Loucy (cell line): ENCODE measurements around the gene SRC.

Experiments used
- H2AFZ ChIP-seq: fragments of 200-600 bp; sonication (generic); 2 replicates; pipeline ENCODE4 v1.6.0; 2016; ENCODE audit warnings: antibody characterized with exemption, mild to moderate bottlenecking, low read length, moderate library complexity
- H3F3A ChIP-seq: fragments of 200-600 bp; 2 replicates; pipeline ENCODE4 v1.6.0; 2016; ENCODE audit warnings: antibody characterized with exemption, low read depth, mild to moderate bottlenecking
- H3K27me3 ChIP-seq: fragments of 200-600 bp; sonication (generic); 2 replicates; pipeline ENCODE4 v1.6.1; 2014; ENCODE audit warnings: low read length, mild to moderate bottlenecking; ENCODE audit not compliant: insufficient read depth, poor library complexity, severe bottlenecking
- H3K36me3 ChIP-seq: fragments of 200-600 bp; sonication (generic); 2 replicates; pipeline ENCODE4 v1.6.1; 2016; ENCODE audit warnings: low read length; ENCODE audit not compliant: insufficient read depth
- H3K4me1 ChIP-seq: fragments of 200-600 bp; sonication (generic); 2 replicates; pipeline ENCODE4 v1.5.1; 2014; ENCODE audit warnings: low read length, mild to moderate bottlenecking; ENCODE audit not compliant: insufficient read depth, poor library complexity, severe bottlenecking
- H3K4me2 ChIP-seq: fragments of 200-600 bp; sonication (generic); 2 replicates; pipeline ENCODE4 v1.6.0; 2014; ENCODE audit warnings: antibody characterized with exemption, low read length, low read depth, mild to moderate bottlenecking; ENCODE audit not compliant: poor library complexity, severe bottlenecking
- H3K4me3 ChIP-seq: fragments of 200-600 bp; sonication (generic); 2 replicates; pipeline ENCODE4 v1.5.1; 2014; ENCODE audit warnings: low read length, mild to moderate bottlenecking, mixed read lengths; ENCODE audit not compliant: poor library complexity, severe bottlenecking
- H3K79me2 ChIP-seq: fragments of 200-600 bp; sonication (generic); 2 replicates; pipeline ENCODE4 v1.6.1; 2014; ENCODE audit warnings: low read length; ENCODE audit not compliant: insufficient read depth
- H3K9ac ChIP-seq: fragments of 200-600 bp; sonication (generic); 2 replicates; pipeline ENCODE4 v1.6.0; 2014; ENCODE audit warnings: mild to moderate bottlenecking, low read depth, low read length, moderate library complexity; ENCODE audit not compliant: poor library complexity, severe bottlenecking
- H3K9me2 ChIP-seq: fragments of 200-600 bp; sonication (generic); replicated peaks from 2 replicates; pipeline ENCODE4 v1.6.1; 2016; ENCODE audit warnings: low read depth, low read length, mixed read lengths
- H3K9me3 ChIP-seq: fragments of 200-600 bp; sonication (generic); 2 replicates; pipeline ENCODE4 v1.6.1; 2014; ENCODE audit warnings: mild to moderate bottlenecking, antibody characterized with exemption, low read length, low read depth; ENCODE audit not compliant: insufficient read depth
- H4K20me1 ChIP-seq: fragments of 200-600 bp; sonication (generic); 2 replicates; pipeline ENCODE4 v1.6.0; 2014; ENCODE audit warnings: antibody characterized with exemption, low read length, mild to moderate bottlenecking; ENCODE audit not compliant: insufficient read depth, poor library complexity, severe bottlenecking
- CTCF ChIP-seq: fragments of 200-600 bp; sonication (generic); conservative IDR thresholded peaks from 2 replicates; pipeline ENCODE4 v1.5.1; 2014; ENCODE audit warnings: mild to moderate bottlenecking, antibody characterized with exemption, low read length
- EZH2phosphoT487 ChIP-seq: fragments of 200-600 bp; IDR thresholded peaks from 2 replicates; pipeline ENCODE4 v1.6.1; 2018; ENCODE audit warnings: antibody characterized with exemption, mild to moderate bottlenecking, moderate library complexity, borderline replicate concordance

Gene SRC

GRCh38 chr20:37431786-37432185 is 85.8 kb downstream of the SRC start:
- H3F3A ChIP-seq: no peaks in the 10 kb centered on the region
- H3K4me3 ChIP-seq: no peak overlapping the region
- no peak overlapping the region for H3K9ac ChIP-seq
- no peaks in the 10 kb centered on the region for H4K20me1 ChIP-seq
- no peaks in the 10 kb centered on the region for H3K27me3 ChIP-seq
- no peaks in the 10 kb centered on the region for H3K36me3 ChIP-seq
- no peaks in the 10 kb centered on the region for H3K9me3 ChIP-seq
- H3K9me2 ChIP-seq: no peaks in the 10 kb centered on the region
- no peaks in the 10 kb centered on the region for H3K4me1 ChIP-seq
- H3K79me2 ChIP-seq: no peaks in the 10 kb centered on the region
- no peak overlapping the region for H3K4me2 ChIP-seq
- no peak overlapping the region for H2AFZ ChIP-seq
- TF ChIP-seq CTCF: no peak
- TF ChIP-seq EZH2phosphoT487: no peak

GRCh38 chr20:37432606-37433005 is 86.7 kb downstream of the SRC start:
- no peaks in the 10 kb centered on the region for H3F3A ChIP-seq
- H3K4me3 ChIP-seq: no peak overlapping the region
- TF ChIP-seq CTCF (no peak), EZH2phosphoT487 (no peak)
- H3K9me2 ChIP-seq: no peaks in the 10 kb centered on the region
- H3K27me3 ChIP-seq: no peaks in the 10 kb centered on the region
- H3K9me3 ChIP-seq: no peaks in the 10 kb centered on the region
- H3K4me1 ChIP-seq: no peaks in the 10 kb centered on the region
- H3K79me2 ChIP-seq: no peaks in the 10 kb centered on the region
- H4K20me1 ChIP-seq: no peaks in the 10 kb centered on the region
- no peaks in the 10 kb centered on the region for H3K36me3 ChIP-seq
- H3K9ac ChIP-seq: no peak overlapping the region
- H2AFZ ChIP-seq: no peak overlapping the region
- no peak overlapping the region for H3K4me2 ChIP-seq

- no peaks in the 10 kb centered on the region for H3K9me2 ChIP-seq
- H3K4me2 ChIP-seq: no peak overlapping the region
- H3K4me1 ChIP-seq: peaks cover 3% of the 10 kb centered on the region
- H2AFZ ChIP-seq: no peak overlapping the region
- H3K36me3 ChIP-seq: no peaks in the 10 kb centered on the region
- no peaks in the 10 kb centered on the region for H3K27me3 ChIP-seq
- H3K4me3 ChIP-seq: no peak overlapping the region
- H3K9me3 ChIP-seq: no peaks in the 10 kb centered on the region
- no peak overlapping the region for H3K9ac ChIP-seq
- TF ChIP-seq EZH2phosphoT487: no peak
- TF ChIP-seq CTCF: no peak
- H3K79me2 ChIP-seq: no peaks in the 10 kb centered on the region
- H4K20me1 ChIP-seq: no peaks in the 10 kb centered on the region
- H3F3A ChIP-seq: no peaks in the 10 kb centered on the region
These were observed 89.7 kb downstream of the SRC start for GRCh38 chr20:37435607-37436006.
